Pons (tissue), 1 donor: Measurements from ENCODE around the gene NAALADL2.
"Not testable (repeated sequence)": the region's sequence is repeated elsewhere in the genome, so short reads cannot be mapped to it uniquely, and the experiment has no call there.

Experiments
- DNase-seq: peaks from one replicate; pipeline ENCODE4 v3.0.0-alpha.2; 2016; ENCODE audit warnings: low spot score

Gene NAALADL2

GRCh38 chr3:175132706-175133105, 273.6 kb downstream of the NAALADL2 start:
- not testable (repeated sequence) for DNase-seq

DNA sequence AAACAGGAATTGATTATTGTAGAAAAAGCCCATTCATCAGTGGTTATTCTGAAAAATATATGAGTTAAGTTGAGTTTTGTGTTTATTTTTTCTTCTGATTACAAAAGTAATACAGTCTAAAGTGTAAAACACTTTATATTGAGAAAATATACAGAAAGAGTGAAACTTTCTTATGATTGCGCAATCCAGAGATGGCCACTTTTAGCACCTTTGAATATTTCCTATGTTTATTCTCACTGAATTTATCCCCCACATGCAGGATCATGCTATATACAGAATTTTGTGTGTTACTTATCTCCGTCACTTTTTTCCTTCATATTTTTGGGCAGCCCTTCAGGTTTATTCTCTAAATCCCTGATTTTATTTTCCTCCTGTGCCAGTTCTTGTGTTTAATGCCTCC, 285.2 kb downstream of the NAALADL2 start:
- no peak for DNase-seq

GRCh38 chr3:175146258-175146657, 287.1 kb downstream of the NAALADL2 start:
- peak; percentile 16 for DNase-seq

- DNase-seq = no peak
Measured at GRCh38 chr3:175149675-175150074, 290.5 kb downstream of the NAALADL2 start.

- DNase-seq = no peak
Measured at GRCh38 chr3:175150812-175151401, 291.8 kb downstream of the NAALADL2 start.

DNA sequence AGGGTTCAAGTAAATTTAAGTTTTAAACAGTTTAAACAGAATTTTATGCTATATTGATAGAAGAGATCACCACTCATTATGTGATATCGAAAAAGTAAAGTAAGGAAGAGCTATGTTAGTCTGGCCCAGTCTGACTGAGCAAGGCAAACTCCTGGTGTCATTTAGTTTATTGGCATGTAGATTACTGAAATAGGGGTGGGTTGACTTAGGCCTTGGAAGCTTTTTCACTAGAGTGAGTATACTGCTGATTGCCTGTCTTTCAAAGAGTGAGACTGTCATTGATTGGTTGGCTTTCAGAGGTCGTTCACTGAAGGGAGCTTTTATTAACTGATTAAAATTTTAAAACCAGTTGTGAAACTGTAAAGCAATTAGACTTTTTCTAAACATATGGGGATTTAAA, 294.5 kb downstream of the NAALADL2 start:
- DNase-seq = no peak

DNA sequence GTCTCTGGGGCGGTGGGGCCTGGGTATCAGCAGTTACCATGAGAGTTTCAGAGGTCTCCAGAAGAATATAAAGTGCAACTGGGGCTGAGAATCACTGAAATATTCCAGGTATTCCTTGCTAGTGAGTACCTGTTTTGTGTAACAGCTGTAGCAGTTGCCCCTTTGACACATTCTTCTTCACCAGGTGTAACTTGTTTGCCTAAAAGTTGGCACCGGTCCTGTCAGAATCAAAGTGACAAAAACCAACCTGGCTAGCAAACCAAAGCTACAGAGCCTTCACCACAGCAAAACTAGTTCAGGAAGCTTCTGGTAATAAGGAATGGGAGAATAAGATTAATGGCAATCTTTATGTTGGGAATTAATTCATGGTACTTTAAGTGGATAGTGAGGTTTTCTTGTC, 296.0 kb downstream of the NAALADL2 start:
- no peak for DNase-seq

DNA sequence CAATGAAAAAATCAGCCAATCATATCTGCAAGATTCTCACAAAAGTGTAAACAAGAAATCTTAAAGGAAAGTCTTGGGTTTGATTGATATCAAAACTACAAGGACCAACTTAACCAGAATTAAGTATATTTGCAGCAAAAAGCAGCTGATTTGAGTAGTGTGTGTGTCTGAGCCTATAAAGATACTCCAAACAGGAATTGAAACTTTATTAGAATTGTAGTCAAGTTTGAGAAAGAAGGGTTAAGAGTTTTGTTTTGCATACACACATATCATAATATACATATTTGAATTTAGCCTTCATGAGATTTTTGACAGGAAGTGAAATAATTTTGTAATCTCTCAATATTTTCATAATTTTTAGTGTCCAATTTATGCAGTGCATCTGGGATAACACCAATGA, 300.1 kb downstream of the NAALADL2 start:
- DNase-seq = no peak

- DNase-seq = no peak
Measured at GRCh38 chr3:175161291-175161690, 302.2 kb downstream of the NAALADL2 start.

- peak; percentile 15 for DNase-seq
Measured at GRCh38 chr3:175163686-175164085, 304.6 kb downstream of the NAALADL2 start.

- DNase-seq = not testable (repeated sequence)
Measured at GRCh38 chr3:175173117-175173516, 314.0 kb downstream of the NAALADL2 start.

GRCh38 chr3:175176556-175176955, 317.4 kb downstream of the NAALADL2 start:
- DNase-seq = no peak

GRCh38 chr3:175179055-175179454, 319.9 kb downstream of the NAALADL2 start:
- no peak for DNase-seq

- no peak for DNase-seq
Measured at GRCh38 chr3:175184392-175184791, 325.3 kb downstream of the NAALADL2 start.

DNA sequence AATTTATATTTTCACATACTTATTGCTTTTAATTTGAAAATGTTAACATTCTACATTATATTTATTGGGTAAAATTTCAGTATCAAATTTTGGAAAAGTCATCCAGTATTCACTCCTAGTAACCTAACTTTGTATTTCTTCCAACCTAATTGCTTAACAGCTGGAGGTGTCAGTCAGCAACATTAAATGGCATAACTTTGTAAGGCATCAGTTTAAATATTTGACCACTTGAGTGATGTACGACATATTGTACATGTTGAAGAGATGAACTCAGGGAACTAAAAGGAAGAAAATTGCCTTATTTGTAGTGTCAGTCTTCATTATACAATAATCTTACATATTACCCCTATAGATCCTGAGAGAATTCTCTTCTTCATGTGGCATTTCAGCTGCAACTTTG, 326.8 kb downstream of the NAALADL2 start:
- no peak for DNase-seq

DNA sequence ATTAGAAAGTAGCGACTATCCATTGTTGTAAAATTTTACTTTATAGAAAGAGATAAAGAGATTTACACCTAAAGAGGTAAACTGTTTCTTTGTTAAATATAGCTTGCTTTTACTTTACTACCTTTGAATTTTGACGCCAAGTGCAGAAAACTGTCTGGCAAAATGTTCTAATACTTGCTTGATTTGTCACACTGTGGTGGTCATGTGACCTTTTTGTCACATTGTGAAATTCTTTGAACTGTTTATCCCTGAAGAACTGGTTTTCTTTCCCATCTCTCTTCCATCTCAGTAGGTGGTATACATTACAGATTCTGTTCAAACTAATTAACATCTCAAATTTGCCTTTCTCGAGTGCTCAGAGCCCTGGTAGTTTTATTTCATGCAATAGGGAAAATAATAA, 327.4 kb downstream of the NAALADL2 start:
- DNase-seq = no peak

- no peak for DNase-seq
Measured at GRCh38 chr3:175187586-175187985, 328.5 kb downstream of the NAALADL2 start.

DNA sequence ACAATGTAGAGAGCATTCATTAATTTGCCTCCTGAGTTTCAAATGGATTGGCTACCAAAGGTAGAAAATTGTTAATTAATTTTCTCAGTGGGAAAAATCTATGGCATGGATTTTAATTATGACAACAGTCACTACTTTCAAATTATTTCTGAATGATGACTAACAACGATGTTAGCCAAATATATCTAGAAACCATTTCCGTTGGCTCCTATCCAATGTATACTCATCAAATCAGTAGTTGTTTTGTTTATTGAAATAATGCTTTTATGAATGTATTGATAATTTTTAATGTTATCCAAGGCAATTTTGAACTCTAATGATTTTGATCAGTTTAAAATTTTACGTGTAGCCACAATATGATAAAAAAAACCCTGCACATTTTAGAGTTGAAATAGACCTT, 333.4 kb downstream of the NAALADL2 start:
- DNase-seq = no peak

DNA sequence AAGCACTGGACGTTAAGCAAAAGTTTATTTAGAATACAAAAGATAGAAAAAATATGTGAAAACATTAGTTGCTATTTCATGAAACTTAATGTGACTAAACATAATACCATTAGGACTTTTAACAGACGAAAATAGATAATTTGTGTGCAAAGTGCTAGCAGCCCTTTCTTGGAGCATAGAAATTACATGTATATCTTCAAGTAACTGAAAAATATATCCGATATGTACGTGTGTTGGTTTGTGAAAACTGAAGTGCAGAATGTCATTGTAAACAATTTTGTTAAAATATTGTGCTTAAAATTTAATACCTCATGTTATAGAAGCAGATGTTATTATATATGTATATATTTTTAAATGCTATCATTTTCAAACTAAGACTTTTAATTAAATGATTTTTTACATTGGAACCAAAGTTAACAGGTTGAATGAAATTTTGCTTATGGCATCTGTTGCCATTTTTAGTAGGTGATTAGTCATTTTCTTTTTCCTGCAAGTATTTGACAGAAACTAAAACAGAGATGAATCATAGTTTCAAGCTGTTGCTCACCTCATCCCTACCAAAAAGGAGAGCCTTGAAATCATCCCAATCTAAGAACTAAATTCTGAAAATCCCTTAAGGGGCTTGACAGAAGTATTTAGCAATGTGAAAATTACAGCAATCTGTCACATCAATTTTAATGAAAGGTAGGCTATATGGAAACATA, 334.8 kb downstream of the NAALADL2 start:
- DNase-seq = peak; percentile 2

GRCh38 chr3:175198991-175199783, 340.1 kb downstream of the NAALADL2 start:
- DNase-seq = no peak

GRCh38 chr3:175199961-175200360, 340.8 kb downstream of the NAALADL2 start:
- DNase-seq = no peak

DNA sequence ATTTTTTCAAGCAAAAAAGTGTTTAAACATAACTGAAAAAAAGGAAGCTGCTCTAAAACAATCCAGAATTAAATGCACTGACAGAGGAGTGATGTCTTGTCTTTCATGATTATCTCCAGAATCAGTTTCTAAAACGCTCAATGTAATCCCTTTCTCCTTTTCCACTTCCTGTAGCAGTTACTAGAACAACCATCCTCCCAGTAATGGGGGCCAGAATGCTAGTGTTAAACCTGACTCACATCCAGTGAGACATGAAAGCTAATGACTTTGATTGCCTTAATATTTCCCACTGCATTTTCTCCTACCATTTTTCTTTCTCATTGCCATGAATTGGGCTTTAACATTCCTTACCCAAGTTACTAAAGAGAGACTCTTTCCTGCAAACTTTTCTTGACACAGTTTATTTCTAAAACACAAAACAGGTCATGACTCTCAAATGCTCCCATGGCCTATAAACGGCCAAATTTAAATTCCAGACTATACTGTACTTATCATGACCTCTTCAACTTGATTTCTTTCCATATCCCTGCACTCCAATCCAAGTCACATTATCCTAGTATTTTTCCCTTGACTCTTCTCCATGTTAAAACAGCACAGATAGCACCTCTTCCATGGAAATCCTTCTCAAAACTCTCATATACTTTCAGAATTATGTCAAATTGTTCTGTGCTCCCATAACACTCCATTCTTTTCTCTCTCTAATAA, 341.4 kb downstream of the NAALADL2 start:
- no peak for DNase-seq
